ENCODE measurements around the gene MAST2.

- TF ChIP-seq CTCF (IDR thresholded peaks at IDR 0.05) (no peak), POLR2A (IDR thresholded peaks at IDR 0.05) (no peak)
Observed at GRCh38 chr1:46058936-46059335, 255.5 kb downstream of the MAST2 start.
